HG03108 (cell line): ENCODE data around the gene GLYR1.
"Not testable (repeated sequence)": the region's sequence is repeated elsewhere in the genome, so short reads cannot be mapped to it uniquely, and the experiment has no call there.

ENCODE experiments used
- ATAC-seq: cut with Tn5 transposase; IDR thresholded peaks from one replicate; pipeline ENCODE4 v1.9.1; 2021; ENCODE audit warnings: moderate library complexity; ENCODE audit not compliant: unreplicated experiment

Gene GLYR1

GRCh38 chr16:4792951-4793513, 54.1 kb downstream of the GLYR1 start:
- no peak for ATAC-seq

DNA sequence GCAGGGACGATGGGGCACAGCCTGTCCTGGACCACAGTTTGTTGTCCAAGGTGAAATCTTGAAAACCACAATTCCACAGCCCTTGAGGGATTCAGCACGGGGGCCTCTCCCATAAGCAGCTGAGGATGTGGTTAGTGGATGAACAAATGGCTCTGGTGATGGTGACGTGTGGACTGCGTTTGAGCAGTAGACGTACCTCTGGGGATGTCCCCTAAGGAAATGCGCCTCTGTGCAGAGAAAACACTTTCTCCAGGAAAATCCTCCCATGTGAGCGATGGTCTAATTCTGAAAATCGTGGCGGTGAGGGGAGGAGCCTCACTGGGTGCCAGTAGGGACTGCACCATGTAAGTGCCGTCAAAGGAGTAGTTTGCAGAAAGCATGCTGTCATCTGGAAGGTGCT, 56.2 kb downstream of the GLYR1 start:
- ATAC-seq: no peak

DNA sequence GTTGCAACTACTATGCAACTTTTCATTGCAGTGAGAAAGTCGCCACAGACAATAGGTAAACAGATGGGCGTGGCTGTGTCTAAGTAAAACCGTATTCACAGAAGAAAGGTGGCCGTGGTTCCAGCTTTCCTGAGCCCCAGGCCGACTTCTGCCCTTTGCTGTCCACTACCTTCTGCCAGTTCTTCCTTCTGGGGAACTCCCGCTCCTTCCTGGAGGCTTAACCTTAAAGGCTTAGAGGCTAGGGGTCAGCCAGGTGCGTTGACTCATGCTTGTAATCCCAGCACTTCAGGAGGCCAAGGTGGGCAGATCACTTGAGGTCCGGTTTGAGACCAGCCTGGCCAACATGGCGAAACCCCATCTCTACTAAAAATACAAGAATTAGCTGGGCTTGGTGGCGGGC, 56.8 kb downstream of the GLYR1 start:
- no peak for ATAC-seq

- no peak for ATAC-seq
These were observed 58.2 kb downstream of the GLYR1 start for GRCh38 chr16:4788910-4789309.

- no peak for ATAC-seq
These were observed 58.6 kb downstream of the GLYR1 start for GRCh38 chr16:4788489-4788889.

GRCh38 chr16:4787627-4788482, 59.2 kb downstream of the GLYR1 start, which contains the start of gene SEPTIN12:
TSS of gene SEPTIN12 (minus strand) at chr16:4788345. CDS start at chr16:4787645, 700 bp downstream.
- no peak for ATAC-seq

- ATAC-seq: no peak
These were observed 60.0 kb downstream of the GLYR1 start for GRCh38 chr16:4787068-4787467.

DNA sequence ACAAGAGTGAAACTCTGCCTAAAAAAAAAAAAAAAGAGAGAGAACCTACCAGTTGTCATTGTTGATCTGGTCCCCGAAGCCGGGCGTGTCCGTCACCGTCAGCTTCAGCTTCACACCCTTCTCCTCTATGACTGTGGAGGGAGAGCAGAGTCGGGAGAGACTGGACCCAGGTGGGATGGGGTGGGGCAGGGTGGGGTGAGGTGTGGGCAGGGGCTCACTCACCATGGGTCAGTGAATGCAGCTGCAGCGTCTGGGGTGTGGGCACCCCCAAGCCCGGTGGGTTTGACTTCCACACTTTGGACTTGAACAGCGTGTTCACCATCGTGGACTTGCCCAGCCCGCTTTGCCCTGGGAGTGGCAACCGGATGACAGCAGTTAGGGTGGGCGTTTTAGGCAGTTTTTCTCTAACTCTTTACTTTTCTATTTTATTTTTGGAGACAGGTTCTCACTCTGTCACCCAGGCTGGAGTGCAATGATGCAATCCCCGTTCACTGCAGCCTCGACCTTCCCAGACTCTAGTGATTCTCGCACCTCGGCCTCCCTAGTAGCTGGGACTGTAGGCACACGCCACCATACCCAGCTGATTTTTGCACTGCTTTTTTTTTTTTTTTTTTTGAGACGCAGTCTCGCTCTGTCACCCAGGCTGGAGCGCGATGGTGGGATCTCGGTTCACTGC, 61.2 kb downstream of the GLYR1 start:
- ATAC-seq: no peak

- not testable (repeated sequence) for ATAC-seq
These were observed 62.6 kb downstream of the GLYR1 start for GRCh38 chr16:4784444-4784987.

- no peak for ATAC-seq
These were observed 63.1 kb downstream of the GLYR1 start for GRCh38 chr16:4783951-4784336.

DNA sequence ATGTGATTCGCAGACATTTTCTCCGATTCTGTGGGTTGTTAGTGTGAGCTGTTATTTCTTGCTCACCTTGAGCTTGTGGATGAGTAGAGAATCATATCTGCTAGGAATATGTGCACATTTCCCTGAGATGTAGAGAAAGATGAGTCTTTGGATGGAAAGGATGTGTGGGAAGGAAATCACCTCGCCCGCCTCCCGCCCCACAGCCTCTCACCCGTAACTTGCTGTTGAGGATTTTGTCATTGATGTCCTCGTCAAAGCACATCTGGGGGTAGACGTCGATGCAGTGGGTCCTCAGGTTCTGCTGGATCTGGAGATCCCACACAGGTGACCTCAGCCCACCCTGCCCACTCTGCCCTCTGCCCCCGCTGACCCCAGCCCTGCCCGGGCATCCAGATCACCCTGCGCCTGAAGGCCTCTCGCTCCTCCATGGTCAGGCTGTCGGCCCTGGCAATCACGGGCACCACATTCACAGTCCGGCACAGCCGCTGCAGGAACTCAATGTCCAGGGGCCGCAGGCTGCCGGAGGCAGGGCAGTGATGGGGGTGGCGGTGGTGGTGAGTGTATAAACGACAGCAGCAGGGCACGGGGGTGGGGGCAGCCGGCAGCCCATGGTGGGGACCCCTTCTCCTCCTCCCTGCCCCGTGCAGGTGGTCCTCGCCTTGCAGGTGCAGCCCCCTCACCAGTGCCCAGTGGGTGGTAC, 63.7 kb downstream of the GLYR1 start:
- ATAC-seq: no peak

GRCh38 chr16:4780235-4780634, 66.9 kb downstream of the GLYR1 start:
- no peak for ATAC-seq

DNA sequence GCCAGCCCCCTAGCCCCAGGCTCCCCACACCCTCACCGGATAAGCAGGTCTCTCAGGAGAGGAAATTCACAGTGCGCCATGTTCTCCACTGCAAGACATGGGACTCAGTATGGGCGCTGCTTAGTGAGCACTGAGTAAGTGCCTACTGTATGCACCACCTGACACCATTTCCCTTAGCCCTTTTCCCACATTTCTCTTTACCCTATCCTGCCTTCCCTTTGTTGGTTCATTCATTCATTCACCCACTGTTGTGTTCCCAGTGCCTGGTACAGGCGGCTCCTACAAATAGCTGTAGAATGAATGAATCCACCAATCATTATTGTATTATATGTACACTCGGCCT, 69.1 kb downstream of the GLYR1 start:
- ATAC-seq: no peak

- no peak for ATAC-seq
These were observed 69.6 kb downstream of the GLYR1 start for GRCh38 chr16:4777339-4778049.

GRCh38 chr16:4776141-4776705, 70.9 kb downstream of the GLYR1 start:
- no peak for ATAC-seq

DNA sequence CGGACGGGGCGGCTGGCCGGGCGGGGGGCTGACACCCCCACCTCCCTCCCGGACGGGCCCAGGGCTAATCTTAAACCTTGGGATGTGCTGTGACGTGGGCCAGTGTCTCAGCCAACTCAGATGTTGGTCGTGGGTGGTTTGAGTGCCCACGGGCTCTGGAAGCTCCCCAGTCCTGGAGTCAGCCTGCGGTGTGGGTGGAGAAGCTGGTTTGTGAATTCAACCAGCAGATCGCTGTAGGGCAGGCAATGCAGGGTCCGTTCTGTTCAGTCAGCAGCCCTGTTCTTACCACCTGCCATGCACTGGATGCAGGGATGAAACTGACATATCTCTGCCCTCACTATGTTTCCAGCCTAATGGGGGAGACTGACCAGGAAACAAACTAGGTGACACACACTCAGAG, 72.1 kb downstream of the GLYR1 start:
- ATAC-seq: no peak

DNA sequence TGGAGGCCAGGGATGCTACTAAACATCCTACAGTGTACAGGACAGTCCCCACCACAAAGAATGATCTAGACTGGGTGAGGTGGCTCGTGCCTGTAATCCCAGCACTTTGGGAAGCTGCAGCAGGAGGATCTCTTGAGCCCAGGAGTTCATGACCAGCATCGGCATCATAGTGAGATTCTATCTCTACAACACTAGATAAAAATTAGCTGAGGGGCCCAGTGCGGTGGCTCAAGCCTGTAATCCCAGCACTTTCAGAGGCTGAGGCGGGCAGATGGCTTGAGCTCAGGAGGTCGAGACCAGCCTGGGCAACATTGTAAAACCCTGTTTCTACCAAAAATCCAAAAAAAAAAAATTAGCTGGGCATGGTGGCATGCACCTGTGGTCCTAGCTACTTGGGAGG, 74.7 kb downstream of the GLYR1 start:
- ATAC-seq: no peak

DNA sequence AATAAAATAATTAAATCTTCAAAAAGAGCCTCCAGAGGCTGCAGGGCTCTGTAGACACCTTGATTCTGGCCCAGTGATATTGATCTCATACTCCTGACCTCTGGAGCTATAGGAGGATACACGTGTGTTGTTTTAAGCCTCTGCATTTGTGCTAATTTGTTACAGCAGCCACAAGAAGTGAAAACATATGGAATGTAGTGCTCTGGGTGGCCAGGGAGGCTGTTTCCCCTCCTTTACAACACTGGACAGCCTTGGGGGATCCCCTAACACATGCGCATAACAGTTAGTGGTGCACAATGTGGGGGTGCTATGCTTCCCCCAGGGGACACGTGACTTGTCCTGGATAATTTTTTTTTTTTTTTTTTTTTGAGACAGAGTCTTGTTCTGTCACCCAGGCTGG, 75.4 kb downstream of the GLYR1 start:
- ATAC-seq: no peak

- no peak for ATAC-seq
These were observed 77.8 kb downstream of the GLYR1 start for GRCh38 chr16:4769306-4769638.

DNA sequence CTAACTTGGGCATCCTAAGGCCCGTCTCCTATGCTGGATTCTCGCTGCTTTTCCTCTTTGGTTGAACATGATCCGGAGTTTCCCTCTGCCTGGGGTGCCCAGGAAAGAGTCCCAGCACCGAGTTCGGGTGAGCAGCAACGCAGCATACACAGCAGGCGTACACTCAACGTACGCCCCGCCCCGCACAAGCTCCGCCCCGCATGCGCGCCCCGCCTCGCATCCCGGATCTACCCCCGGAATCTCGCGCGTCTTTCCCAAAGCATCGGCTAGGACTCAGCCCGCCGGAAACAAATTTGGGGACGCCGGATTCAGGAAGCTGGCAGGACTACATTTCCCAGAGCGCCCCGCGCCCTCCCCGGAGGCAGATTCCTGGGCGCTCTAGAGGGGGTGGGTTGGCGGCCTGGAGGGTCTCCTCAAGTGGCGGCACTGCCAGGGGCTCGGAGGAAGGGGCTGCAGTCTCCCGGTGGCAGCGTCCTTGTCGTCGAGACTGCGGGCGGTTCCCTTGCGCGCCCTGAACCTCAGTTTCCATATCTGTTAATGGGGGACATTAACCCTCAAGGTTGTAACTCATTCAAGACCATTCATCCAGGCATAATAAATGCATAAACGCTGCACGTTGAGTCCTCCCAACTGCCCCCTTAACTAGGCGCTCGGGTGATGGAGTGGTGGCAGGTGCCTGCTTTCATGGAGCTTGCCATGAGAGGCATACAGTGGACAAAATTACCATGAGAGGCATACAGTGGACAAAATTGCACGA, 78.4 kb downstream of the GLYR1 start:
- peak; percentile 54 for ATAC-seq
